Measurements from ENCODE around the gene ZNF691.
"Not testable (repeated sequence)": the region's sequence is repeated elsewhere in the genome, so short reads cannot be mapped to it uniquely, and the experiment has no call there.

- not testable (repeated sequence) for TF ChIP-seq CTCF, POLR2AphosphoS5, EP300, POLR2A (IDR thresholded peaks at IDR 0.05)
Measured at GRCh38 chr1:42869751-42870150, 23.3 kb downstream of the ZNF691 start.
